ENCODE measurements around the gene GRIP2.

GRIP2 gene

DNA sequence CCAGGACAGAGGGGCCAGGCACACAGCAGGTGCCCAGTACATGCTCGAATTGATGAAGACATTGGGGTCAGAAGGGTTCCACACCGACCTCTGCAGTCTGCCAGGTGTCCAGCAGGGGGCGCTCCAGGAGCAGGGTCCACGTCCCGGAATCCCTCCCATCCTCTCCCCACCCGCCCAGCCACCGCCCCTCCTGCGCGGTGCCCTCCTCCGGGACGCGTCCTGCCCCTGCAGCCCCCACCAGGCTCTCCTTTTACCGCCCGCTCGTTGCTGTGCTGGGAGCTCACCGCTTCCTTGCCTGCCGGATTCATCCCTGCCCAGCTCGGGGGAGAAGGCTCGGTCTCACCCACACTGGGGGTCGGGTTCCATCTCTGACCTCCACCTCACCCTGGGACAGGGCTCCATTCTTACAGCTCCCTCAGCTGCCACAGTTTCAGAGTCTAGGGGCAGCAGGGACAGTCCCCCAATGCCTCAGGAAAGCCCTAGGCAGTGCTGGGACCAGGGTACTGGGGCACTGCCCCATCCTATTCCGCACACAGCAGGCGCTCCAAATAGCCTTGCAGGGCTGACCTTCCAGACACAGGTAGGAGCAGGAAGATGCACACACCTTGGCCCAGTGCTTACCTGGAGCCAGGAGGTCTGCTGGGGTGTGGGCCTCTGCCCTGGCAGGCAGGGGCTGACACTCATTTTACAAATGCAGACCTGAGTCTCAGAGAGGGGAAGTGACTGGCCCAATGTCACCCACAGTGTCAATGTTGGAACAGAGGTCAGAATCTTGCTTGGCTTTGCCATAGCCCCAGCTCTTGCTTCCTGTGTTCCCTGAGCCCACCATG is 31.0 kb downstream of the GRIP2 start:
- TF ChIP-seq, protein P1, sequence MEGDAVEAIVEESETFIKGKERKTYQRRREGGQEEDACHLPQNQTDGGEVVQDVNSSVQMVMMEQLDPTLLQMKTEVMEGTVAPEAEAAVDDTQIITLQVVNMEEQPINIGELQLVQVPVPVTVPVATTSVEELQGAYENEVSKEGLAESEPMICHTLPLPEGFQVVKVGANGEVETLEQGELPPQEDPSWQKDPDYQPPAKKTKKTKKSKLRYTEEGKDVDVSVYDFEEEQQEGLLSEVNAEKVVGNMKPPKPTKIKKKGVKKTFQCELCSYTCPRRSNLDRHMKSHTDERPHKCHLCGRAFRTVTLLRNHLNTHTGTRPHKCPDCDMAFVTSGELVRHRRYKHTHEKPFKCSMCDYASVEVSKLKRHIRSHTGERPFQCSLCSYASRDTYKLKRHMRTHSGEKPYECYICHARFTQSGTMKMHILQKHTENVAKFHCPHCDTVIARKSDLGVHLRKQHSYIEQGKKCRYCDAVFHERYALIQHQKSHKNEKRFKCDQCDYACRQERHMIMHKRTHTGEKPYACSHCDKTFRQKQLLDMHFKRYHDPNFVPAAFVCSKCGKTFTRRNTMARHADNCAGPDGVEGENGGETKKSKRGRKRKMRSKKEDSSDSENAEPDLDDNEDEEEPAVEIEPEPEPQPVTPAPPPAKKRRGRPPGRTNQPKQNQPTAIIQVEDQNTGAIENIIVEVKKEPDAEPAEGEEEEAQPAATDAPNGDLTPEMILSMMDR (IDR thresholded peaks at IDR 0.05; ENCODE audit: low read depth, low read length, missing control alignments), result peak; percentile 75
- in situ Hi-C loops (cut with HindIII; ENCODE audit: low sequenced_read_pairs), result no loop called here
- DNase-seq (ENCODE audit: low read depth), result no peak
- no peak overlapping the region for H3K4me3 ChIP-seq (ENCODE audit: low read depth, low read length)

DNA sequence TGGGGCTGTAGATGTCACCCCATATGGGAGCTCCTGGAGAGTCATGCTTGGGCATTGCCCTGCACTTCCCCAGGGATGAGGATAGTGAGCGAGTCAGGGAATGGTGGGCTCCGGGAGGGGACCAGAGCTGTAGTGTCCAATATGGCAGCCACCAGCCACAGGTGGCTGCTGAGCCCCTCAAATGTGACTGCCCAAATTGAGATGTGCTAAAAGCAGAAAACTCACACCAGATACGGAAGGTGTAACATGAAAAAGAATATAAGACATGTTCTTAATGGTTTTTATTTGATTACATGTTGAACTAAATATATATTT is 31.7 kb downstream of the GRIP2 start:
- no peak for DNase-seq (ENCODE audit: low read depth)
- no peak overlapping the region for H3K4me3 ChIP-seq (ENCODE audit: low read depth, low read length)
- in situ Hi-C loops (cut with HindIII; ENCODE audit: low sequenced_read_pairs), result no loop called here
- TF ChIP-seq, protein P1 (IDR thresholded peaks at IDR 0.05; ENCODE audit: low read depth, low read length, missing control alignments), result no peak

DNA sequence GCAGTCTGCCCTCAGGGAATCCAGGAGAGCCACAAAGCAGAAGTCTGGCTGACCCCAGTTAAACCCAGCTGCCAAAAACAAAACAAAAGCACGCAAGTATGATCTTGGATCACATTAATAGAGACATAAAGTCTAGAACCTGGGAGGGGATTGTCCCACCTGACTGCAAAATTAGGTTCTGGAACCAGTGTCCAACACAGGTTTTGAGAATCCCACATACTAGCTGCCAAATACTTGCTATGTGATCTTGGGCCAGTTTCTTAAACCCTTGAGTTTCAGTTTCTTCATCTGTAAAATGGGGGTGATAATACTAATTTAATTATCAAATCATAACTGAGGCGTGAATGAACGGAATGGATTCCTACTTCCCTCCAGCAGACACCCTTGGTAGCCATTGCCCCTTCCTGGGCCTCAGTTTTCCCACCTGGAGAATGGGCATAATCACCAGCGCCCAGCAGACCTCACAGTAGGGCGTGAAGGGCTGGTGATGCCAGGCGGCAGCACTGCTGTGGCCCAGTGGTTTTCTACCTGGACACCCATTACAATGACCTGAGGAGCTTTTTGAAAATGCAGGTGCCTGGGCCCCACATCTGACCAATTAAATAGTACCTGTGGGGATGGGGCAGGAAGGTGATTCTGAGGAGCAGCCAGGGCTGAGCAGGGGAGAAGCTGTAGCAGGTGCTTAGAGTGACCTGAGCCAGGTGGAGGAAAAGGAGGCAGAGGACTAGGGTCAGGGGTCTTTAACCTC is 32.2 kb downstream of the GRIP2 start:
- no peak overlapping the region for H3K4me3 ChIP-seq (ENCODE audit: low read depth, low read length)
- in situ Hi-C loops (cut with HindIII; ENCODE audit: low sequenced_read_pairs), result no loop called here
- no peak for DNase-seq (ENCODE audit: low read depth)
- TF ChIP-seq, protein P1 (IDR thresholded peaks at IDR 0.05; ENCODE audit: low read depth, low read length, missing control alignments), result no peak

DNA sequence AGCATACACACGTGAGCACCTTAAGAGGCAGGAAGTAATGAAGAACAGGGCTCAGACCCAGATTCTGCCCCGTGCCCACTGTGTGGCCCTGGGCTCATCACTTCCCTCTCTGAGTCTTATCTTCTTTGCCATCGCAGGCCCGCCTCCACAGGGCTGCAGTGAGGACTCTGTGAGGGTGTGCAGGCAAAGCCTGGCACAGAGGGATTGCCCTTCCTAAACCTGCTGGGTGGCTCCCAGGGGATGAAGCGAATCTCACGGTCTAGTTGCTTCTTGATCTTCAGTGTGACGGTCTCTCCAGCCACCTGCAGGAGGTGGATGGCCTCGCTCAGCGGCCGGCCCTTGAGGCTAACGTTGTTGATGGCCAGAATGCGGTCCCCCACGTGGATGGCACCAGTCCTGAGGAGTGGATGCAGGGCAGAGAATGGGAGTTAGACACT is 32.8 kb downstream of the GRIP2 start:
- H3K4me3 ChIP-seq (ENCODE audit: low read depth, low read length), result no peak overlapping the region
- TF ChIP-seq, protein P1 (IDR thresholded peaks at IDR 0.05; ENCODE audit: low read depth, low read length, missing control alignments), result no peak
- DNase-seq (ENCODE audit: low read depth), result no peak
- in situ Hi-C loops (cut with HindIII; ENCODE audit: low sequenced_read_pairs), result no loop called here

DNA sequence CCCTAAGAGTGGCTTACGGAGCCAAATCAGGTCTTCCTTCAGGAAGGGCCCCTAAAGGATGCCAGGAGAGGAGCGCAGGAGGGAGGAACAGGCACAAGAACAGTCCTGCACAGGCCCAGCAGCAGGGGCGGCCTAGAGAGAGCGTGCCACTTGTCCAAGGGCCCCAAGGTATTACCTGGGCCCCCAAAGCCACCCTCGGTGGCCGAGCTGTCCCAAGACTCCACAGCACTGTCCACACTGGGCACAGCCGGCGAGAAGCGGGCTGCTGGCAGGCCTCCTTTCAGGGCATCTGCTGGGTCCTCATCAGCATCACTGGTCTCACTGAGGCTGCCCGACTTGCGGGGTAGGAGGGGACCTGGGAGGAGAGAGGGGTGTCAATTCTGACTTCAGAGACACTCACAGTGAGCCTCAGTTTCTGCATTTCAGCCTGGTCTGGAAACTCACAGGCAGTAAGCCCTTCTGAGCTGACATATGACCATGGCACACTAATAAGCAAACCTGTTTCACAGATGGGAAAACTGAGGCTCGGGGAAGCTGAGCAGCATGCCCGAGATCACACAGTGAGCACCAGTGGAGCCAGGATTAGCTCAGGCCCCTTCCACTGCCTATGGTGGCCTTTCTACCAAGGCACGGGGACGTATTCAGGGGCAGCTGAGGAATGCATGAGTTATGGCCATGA is 33.4 kb downstream of the GRIP2 start:
- DNase-seq (ENCODE audit: low read depth), result no peak
- in situ Hi-C loops (cut with HindIII; ENCODE audit: low sequenced_read_pairs), result no loop called here
- TF ChIP-seq, protein P1 (IDR thresholded peaks at IDR 0.05; ENCODE audit: low read depth, low read length, missing control alignments), result no peak
- H3K4me3 ChIP-seq (ENCODE audit: low read depth, low read length), result no peak overlapping the region

DNA sequence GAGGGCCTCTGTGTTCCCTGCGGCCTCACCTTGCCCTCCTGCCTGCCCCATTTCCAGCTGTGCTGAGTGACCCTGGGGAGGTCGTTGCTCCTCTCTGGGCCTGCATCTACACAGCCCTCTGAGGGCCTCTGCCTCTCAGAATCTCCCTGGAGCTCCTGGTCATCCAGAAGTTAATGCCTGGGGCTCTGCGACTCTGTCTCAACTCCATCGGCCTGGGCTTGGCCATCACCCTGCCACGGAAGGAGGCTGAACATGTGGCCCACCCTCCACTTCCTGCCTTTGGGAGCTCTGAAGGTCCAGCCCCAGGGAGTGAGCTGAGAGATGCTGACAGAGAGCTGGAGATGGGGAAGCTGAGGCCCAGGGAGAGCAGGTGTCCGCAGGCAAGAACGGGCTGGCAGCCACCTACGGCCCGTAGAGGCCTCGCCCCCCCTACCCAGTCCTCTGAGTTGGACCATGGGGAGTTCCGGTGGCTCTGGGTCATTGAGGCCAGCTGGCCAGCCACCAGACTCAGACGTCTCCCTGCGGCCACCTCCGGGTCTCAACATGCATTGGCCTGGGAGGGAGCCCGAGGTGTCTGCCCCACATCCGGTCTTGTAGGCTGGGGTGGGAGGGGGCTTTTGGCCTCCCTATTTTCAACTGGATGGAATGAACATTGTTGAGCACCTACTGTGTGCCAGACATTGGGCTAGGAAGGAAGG is 34.2 kb downstream of the GRIP2 start:
- no peak overlapping the region for H3K4me3 ChIP-seq (ENCODE audit: low read depth, low read length)
- no peak for DNase-seq (ENCODE audit: low read depth)
- TF ChIP-seq, protein P1 (IDR thresholded peaks at IDR 0.05; ENCODE audit: low read depth, low read length, missing control alignments), result no peak
- in situ Hi-C loops (cut with HindIII; ENCODE audit: low sequenced_read_pairs), result no loop called here

All from astrocyte of the cerebellum (primary cell).